MG63 (cell line): Measurements from ENCODE around the gene BLM. TPM values are rescaled to one million over a fixed set of nuclear protein-coding genes. Genes with fewer than 3 reads are reported as not detected.

Source experiments
- DNase-seq: peaks from one replicate; pipeline ENCODE4 v3.0.0-alpha.2; 2020
- H3K27me3 ChIP-seq: fragments of 250-450 bp; sonication (Bioruptor Pico); 2 replicates; pipeline ENCODE4 v1.5.1; 2020; ENCODE audit warnings: mild to moderate bottlenecking, moderate library complexity
- H3K36me3 ChIP-seq: fragments of 250-450 bp; sonication (Bioruptor Pico); 2 replicates; pipeline ENCODE4 v1.5.1; 2020; ENCODE audit warnings: mild to moderate bottlenecking, moderate library complexity
- H3K4me3 ChIP-seq: fragments of 250-450 bp; sonication (Bioruptor Pico); 2 replicates; pipeline ENCODE4 v1.5.1; 2020; ENCODE audit warnings: mild to moderate bottlenecking, moderate library complexity
- H3K9me3 ChIP-seq: fragments of 250-450 bp; sonication (Bioruptor Pico); 2 replicates; pipeline ENCODE4 v1.5.1; 2020; ENCODE audit warnings: mild to moderate bottlenecking, moderate library complexity
- total RNA-seq: library from RNA; depleted of rRNA; stranded (reverse); fragments of >200 nt; shearing (Covaris generic); gene quantifications from 2 replicates; pipeline ENCODE4 v1.2.3, GENCODE V29; 2014; ENCODE audit warnings: low replicate concordance; rRNA removed

The BLM gene
- total RNA-seq, 1 experiment from 2014 or later, result 26.4 TPM

DNA sequence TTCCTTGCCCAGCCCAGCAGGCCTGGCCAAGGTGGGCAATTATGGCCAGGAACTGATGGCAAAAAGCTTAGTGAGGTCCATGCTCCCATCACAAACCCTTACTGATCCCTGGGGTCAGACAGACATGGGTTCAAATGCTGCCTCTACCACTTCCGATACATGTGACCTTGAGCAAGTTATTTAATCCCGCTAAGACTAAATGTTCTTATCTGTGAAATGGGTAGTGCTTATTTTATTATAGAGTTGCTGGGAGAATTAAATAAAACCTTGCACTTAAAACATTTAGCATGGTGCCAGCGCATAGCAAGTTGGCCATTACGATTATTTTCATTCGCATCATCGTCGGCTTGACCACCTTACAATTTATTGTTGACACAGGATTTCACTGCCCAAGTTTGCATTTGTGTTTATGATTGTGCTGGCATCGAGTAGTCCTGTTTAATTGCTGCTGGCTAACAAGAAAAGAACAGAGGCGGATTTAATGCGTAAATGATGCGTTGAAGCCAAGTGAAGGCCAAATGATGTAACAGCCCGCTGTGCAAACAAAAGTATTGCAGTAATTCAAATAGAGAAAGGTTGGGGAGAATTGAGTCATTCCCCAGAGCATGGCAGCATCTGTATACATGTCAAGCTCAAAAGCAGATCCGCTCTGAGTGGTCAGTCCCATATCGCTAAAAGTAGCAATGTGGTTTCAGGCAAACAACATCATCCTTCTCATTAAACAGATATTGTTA is 144.0 kb downstream of the BLM start:
- no peaks in the 10 kb centered on the region for H3K9me3 ChIP-seq
- no peak for DNase-seq

DNA sequence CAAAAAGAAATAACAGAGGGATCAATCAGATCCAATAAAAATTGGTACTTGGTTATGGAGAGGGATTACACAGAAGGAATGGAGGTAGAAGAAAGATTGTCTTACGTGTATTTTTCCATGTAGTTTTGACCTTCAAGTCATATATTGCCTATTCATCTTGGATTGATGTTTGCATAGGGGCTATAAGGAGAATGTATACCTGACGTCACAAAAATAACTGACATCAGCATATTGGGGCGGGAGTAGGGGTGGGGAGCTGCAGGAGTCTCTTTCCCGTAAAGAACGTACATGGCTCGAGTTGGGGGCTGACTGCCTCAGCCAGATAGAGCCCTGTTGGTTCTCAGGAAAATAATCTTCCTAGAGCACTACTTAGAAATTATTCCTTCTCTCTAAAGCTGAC is 145.3 kb downstream of the BLM start:
- DNase-seq, result no peak
- no peaks in the 10 kb centered on the region for H3K27me3 ChIP-seq
- H3K9me3 ChIP-seq, result no peaks in the 10 kb centered on the region
- H3K36me3 ChIP-seq, result no peaks in the 10 kb centered on the region
- no peak overlapping the region for H3K4me3 ChIP-seq

More for the DNA sequence above, 144.0 kb downstream of the BLM start:
- no peaks in the 10 kb centered on the region for H3K27me3 ChIP-seq
- H3K4me3 ChIP-seq, result no peak overlapping the region
- H3K36me3 ChIP-seq, result no peaks in the 10 kb centered on the region

DNA sequence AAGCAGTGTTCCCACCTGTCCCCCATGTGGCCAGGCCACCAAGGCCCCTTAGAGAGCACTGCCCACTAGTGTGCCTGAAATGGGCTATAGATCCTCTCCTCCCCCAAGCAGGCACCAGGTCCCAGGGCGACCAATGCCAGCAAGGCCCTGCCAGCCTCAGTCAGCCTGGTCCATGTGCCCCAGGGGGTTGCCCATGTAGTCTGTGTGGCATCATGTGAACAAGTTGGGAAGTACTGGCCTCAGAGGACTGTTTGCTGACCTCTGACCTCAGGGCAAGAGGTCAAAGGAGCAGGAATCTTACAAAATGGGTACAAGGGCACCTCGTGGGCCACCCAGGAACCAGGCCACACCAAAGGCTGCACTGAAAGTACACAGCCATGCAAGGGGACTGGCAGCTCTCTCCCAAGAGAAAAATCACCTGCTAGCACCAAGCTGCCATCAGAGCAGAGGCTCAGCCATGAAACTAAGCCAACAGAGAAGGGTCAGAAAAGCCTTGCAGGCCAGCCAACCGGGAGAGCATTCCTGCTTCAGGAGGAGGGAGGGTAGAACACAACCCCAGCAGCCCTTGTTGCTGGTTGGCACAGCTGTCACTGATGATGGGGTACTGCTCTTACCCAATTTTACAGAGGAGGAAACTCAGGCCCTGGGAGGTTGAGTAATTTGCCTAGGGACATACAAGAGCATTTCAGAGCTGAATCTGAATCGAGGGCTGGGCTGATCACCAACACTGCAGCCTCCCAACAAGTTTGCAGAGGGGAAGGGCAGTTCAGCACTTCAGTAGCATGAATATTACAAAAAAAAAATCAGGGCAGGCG is 146.0 kb downstream of the BLM start:
- no peaks in the 10 kb centered on the region for H3K27me3 ChIP-seq
- no peak for DNase-seq
- H3K36me3 ChIP-seq, result no peaks in the 10 kb centered on the region
- H3K9me3 ChIP-seq, result no peaks in the 10 kb centered on the region
- H3K4me3 ChIP-seq, result no peak overlapping the region

DNA sequence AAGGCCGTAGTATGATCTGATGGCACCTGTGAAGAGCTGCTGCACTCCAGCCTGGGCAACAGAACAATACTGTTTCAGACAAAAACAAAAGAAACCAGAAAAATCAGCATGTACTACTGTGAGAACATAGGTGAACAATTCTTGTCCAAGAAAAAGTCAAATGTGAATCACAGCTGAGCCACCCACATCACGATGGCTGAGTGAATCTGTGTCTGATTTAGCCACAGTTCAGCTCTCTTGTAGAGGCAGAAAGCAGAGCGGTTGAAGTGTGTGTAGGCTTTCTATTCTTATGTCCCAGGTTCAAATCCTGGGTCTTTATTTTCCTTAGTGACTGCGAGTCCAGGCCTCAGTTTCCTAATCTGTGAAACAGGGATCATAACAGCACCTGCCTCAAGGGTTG is 146.8 kb downstream of the BLM start:
- Histone ChIP-seq H3K9me3 (no peaks in the 10 kb centered on the region), H3K36me3 (no peaks in the 10 kb centered on the region), H3K4me3 (no peak overlapping the region), H3K27me3 (no peaks in the 10 kb centered on the region)
- DNase-seq, result no peak

DNA sequence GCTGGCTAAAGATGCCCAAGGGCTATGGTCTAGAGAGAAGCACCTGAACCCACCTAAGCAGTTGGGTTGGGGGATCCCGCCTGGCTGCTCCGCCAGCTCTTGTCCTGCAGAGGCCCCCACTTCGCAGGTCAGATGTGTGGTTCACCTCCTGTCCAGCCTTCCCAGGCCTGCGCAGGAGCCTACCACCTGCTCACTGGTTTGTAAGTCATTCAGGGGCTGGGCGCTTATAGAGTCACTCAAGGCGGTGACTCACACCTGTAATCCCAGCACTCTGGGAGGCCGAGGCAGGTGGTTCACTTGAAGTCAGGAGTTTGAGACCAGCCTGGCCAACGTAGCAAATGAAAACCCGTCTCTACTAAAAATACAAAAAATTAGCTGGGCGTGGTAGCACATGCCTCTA is 147.4 kb downstream of the BLM start:
- no peaks in the 10 kb centered on the region for H3K36me3 ChIP-seq
- DNase-seq, result no peak
- H3K9me3 ChIP-seq, result no peaks in the 10 kb centered on the region
- H3K4me3 ChIP-seq, result no peak overlapping the region
- no peaks in the 10 kb centered on the region for H3K27me3 ChIP-seq

DNA sequence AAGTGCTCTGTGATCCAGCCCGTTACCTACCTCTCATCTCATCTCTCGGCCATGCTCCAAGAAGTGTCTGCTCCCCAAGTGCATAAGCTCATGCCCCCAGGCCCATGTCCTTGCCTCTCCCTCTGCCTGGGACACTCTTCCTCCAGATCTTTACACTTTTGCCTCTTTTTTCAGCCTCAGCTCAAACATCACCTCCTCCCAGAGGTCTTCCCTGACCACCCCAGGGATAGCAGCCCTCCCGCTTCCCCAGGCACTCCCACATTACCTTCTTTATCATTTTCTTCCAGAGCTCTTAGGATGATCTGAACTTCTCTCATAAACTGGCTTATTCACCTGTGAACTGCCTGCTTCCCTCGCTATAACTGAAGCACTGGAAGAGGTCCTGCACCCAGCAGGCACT is 148.6 kb downstream of the BLM start:
- no peaks in the 10 kb centered on the region for H3K27me3 ChIP-seq
- H3K9me3 ChIP-seq, result no peaks in the 10 kb centered on the region
- no peak for DNase-seq
- no peaks in the 10 kb centered on the region for H3K36me3 ChIP-seq
- H3K4me3 ChIP-seq, result no peak overlapping the region

Other genes starting within 250 kb of the BLM start
- gene CRTC3, start 187.4 kb upstream of the BLM start, total RNA-seq, result 3.8 and 5.6 TPM in 2 replicates
- gene FURIN, start 151.2 kb downstream of the BLM start, total RNA-seq, result 14.7 and 19.3 TPM in 2 replicates
- 10.5 and 13.7 TPM in 2 replicates for gene FES, start 167.2 kb downstream of the BLM start, total RNA-seq
- 9.5 and 45.8 TPM in 2 replicates for gene MAN2A2, start 186.0 kb downstream of the BLM start, total RNA-seq
- gene HDDC3, start 215.2 kb downstream of the BLM start, total RNA-seq, result 32.6 and 51.9 TPM in 2 replicates
- 43.1 and 64.2 TPM in 2 replicates for gene UNC45A, start 217.9 kb downstream of the BLM start, total RNA-seq
- gene RCCD1, start 237.5 kb downstream of the BLM start, total RNA-seq, result 25.7 and 27.5 TPM in 2 replicates